Activated CD8-positive, alpha-beta memory T cell treated with anti-CD3 and anti-CD28 coated beads for 4 hours (primary cell): ENCODE measurements around the gene DUS1L.

ENCODE experiments used
- DNase-seq, 2 donors: peaks; one replicate each; pipeline ENCODE4 v3.0.0-alpha.2; 2020; ENCODE audit warnings: low read depth in 2 of 2

The DUS1L gene

GRCh38 chr17:82065638-82066303, at the start of gene DUS1L:
Gene DUS1L, minus strand, starts transcription at chr17:82065804. Its CDS starts 745 bp downstream, at chr17:82065059.
- DNase-seq: peak; percentile 25 to 37

- DNase-seq: no peak
Observed at GRCh38 chr17:82114872-82115271, 49.3 kb upstream of the DUS1L start.

GRCh38 chr17:82114447-82114846, 48.8 kb upstream of the DUS1L start:
- no peak for DNase-seq

DNA sequence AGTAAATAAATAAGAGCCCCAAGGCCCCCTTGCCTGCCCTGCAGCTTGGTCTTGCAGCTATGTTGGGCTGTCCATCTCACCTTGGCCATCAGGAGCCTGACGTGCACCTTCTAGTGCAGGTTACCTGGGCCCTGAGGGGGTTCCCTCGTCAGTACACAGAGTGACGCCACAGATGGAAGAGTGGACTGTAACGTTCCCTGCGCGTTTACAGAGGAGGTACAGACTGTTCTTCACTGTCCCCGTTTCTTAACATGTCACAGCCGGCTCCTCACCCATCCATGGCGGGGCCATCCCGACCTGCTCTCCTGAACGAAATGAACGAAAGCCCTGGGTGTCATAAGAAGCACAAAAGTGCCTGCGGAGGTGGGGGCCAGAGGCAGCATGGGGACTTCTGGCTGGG, 48.3 kb upstream of the DUS1L start:
- DNase-seq: no peak

DNA sequence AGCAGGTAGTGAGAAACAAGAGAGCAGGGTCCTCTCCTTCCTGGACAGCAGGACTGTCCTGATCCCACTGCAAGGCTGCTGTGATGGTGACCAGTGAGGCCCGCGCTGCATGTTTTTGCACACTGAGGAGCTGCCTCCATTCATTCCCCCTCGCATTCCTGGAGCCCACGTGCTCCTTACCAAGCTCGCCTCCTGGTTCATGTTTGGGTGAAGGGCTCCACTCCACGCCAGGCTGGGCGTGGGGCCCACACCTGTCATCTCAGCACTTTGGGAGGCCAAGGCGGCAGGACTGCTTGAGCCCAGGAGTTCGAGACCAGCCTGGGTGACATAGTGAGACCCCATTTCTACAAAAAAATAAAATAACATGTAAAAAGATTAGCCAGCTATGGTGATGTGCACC, 47.8 kb upstream of the DUS1L start:
- DNase-seq: no peak

DNA sequence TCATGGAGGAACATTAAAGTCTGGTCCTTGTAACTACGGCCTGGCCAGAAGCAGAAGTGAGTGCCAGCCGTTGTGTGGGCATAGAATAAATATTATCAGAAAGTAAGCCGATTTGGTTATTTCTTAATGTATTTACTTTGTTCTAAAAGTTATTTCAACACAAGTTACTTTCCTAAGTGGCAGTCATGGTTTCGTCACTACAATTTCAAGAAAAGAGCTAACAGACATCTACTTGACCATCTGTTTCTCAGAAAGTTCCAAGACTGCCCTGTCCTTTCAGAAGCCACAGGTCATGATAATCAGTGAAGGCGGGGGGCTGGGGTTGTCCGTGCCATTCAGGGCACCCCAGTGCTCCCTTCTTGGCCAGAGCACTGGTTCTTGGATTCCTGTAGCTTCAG, 47.3 kb upstream of the DUS1L start:
- DNase-seq: no peak

DNA sequence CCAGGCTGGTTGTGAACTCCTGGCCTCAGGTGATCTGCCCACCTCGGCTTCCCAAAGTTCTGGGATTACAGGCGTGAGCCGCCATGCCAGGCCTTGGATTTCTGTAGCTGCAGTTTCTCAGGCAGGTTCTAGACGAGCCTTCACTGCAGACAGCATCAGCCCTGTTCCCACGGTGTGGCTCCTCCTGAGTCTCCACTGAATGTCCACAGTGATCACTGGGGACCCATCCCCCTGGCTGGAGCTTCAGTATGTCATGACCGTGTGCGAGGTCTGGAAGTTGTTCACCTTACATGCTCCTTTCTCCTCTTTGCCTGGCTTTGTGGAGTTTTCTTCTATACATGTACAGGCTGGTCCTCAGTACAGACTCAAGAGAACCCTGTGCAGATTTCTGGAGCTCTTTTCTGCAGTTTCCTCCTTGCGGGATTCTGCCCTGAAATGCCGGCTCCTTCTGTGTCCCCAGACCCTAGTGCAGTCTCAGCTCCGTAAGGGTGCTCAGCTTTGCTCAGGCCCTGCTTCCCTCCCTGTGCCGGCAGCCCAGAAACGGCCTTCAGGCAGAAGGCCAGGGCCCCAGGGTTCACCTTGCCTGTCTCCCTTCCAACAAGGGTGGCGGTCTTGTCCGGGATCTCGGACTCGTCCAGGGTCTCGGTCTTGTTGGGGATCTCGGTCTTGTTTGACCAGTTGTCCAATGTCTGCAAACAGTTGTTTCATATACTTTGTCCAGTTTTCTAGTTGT, 46.7 kb upstream of the DUS1L start:
- no peak for DNase-seq

- DNase-seq: no peak
Observed at GRCh38 chr17:82110298-82110697, 44.7 kb upstream of the DUS1L start.

DNA sequence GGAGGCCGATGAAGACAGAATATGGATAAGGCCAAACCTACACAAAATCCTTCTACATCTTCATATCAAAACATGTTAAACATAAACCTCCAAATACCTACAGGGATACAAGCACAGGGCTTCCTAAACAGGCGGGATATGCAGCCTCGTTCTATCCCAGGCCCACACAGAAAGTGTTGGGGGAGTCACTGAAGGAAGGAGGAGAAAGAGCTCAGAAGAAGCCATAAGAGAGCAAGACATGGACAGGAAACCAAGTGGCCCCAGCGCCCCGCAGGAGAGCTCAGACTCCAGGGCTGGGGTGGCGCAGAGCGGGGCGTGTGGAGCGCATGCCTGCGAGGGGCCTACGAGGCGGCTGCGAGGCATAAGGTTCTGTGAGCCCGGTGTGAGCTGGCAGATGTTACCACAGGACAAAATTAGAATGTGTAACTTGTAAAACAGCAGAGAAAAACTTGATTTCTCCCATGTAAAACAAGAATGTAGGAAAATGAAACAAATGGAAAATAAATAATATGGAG, 43.4 kb upstream of the DUS1L start:
- DNase-seq: no peak

DNA sequence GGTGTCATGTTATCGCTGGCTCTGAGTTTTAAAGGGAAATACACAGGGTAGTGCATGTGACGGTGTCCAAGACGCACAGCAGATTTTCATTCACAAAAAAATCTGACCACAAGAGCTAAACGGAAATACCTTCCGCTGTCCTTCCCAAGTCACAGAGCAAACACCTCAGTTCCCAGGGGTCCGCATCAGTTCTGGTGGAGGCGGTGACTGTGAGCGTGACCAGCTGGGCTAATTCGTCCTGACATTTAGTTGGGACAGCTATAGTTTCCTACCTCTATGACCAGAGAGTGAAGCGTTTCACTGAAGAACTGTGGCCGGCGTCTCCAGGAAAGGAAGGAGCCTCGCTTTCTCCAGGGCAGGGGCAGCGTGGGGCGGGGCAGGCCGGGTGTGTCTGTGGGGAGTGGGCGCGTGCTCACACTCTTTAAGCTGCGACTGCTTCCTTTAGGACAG, 42.9 kb upstream of the DUS1L start:
- no peak for DNase-seq

DNA sequence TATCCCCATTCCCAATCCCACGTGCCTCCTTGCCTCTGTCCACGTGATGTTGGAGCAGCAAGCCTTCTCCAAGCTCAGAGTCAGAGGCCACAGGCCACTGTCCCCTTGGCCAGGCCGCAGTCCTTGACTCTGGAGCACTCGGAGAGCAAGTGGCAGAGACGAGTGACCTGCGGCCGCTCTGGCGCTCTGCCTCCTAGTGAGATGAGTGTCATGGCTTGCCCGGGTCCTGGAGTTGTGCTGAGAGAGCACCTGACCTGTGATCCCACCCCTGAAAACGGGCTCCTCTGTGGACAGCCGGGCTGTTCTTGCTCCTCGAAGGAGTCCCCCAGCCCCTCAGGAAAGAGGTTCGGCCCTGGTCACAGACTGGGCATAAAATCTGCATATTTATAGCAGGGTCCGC, 42.4 kb upstream of the DUS1L start:
- DNase-seq: no peak

- DNase-seq: no peak
Observed at GRCh38 chr17:82107341-82107860, 41.8 kb upstream of the DUS1L start.

- DNase-seq: no peak
Observed at GRCh38 chr17:82106688-82107305, 41.2 kb upstream of the DUS1L start.

- DNase-seq: peak in 1 of 2 donors; percentile 21
Observed at GRCh38 chr17:82105882-82106687, 40.5 kb upstream of the DUS1L start.

GRCh38 chr17:82105417-82105881, 39.8 kb upstream of the DUS1L start:
- no peak for DNase-seq

GRCh38 chr17:82104797-82105416, 39.3 kb upstream of the DUS1L start:
- DNase-seq: no peak

DNA sequence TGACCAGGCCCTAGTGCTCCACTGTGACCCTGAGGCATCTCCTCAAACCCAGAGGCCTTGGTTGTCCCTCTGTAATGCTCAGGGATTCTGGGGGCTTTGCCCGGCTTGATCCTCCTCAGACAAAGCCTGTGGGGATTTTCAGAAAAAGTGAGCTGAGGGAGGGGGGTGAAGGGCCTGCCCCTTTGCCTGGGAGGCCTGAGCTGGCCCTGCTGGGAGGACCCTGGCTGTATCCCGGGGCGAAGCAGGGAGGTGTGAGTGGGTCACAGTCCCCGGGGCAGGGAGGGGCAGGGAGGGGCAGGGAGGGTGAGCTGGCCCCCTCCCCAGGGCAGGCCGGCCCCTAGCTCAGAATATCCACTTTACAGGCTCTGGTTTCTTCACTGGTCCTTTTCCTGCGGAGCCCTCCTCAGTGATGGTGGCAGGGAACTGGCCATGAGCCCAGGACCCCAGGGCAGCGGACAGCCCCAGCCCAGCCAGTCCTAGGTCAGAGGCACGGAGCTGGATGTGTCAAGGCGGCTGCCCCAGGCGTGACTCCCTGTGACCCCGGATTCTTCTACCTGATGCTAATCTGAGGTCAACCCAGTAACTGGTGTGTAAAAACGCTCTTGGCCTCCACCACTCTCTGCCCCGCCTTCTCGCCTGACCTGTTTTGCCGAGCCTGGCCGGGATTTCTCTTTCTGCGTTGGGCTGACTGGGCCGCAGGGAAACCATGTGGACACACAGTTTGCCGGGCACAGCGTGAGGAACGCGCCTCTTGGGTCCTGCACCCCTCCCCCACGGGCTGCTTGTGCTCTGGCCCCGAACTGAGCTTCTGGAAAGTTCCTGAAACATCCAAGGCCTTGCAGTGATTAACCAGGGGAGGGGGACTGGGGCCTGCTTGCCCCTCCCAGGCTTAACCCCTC, 38.2 kb upstream of the DUS1L start:
- DNase-seq: no peak

DNA sequence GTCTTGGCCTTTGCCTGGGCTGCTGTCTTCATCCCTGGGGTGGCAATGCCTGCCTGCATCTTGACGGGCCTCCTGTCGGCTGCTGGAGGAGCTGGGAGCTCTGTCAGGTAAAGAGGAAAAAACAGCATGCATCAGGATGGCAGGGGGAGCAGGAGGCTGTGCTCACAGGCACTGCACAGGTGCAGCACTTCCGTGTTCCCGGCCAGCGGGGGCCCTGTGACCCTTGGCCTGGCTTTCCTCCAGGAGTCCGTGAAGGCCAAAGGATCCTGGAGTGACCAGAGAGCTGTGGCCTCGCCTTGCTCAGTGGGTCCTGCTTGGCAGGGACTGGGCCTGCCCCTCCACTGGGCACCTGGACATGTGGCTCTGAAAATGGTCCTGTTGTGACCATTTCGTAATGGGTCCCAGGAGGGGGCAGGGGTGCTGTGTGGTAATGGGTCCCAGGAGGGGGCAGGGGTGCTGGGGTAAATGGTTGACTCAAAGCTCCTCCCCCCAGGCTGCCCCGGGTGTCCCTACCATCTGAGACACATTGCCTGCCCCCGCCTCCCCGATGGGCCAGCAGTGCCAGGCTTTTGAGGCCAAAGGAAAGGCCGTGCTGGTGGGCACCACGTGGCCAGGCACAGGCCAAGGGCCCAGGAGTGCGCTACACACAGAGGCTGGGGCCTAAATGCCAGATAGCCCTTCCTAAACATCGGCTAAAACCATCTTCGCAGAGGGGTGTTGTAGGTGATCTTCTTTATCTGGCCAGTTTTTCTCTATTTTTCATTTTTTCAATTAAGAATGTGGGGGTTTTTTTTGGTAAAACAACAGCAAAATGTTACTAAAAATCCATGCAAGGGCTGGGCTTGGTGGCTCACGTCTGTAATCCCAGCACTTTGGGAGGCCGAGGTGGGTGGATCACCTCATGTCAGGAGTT, 36.4 kb upstream of the DUS1L start:
- no peak for DNase-seq

- no peak for DNase-seq
Observed at GRCh38 chr17:82101301-82101715, 35.7 kb upstream of the DUS1L start.
